ENCODE measurements around the gene SDR42E1. TPM values are rescaled to one million over a fixed set of nuclear protein-coding genes. Genes with fewer than 3 reads are reported as not detected.

The SDR42E1 gene
- total and polyA plus RNA-seq, 10 of the 15 experiments (the other 5 are each of a cell fraction or from before 2014, with no cell fraction given), result 1.4 to 5.5 (median 2.3) TPM

DNA sequence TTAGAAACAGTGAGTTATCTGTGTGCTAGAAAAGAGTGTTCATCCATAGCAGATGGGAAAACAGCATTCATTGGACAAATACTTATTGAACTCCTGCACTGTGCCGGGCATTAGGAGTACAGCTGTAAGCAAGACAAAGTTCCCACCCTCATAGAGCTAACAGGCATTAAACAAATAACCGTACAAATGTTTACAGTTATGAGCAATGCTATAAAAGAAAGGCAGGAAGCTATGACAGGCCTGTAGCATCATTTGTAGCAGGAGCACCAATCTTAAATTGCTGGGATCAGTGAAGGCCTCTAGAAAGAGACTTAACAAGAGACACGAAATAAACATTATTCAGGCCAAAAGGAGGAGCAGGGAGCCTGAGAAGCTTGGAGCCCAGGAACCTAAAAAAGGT, 15.6 kb downstream of the SDR42E1 start:
- intact Hi-C loops (cut with micrococcal nuclease; ENCODE audit: unreplicated experiment), result no loop called here
- ATAC-seq (no peak), DNase-seq (ENCODE audit: low read depth, low spot score) (no peak), FAIRE-seq (no peak)
- ChIA-PET SMC1A (ENCODE audit: uncharacterized antibody, unreplicated experiment) (no interaction called here), POLR2A (no interaction called here), RAD21 (ENCODE audit: unreplicated experiment) (no interaction called here), CTCF (no interaction called here)
- H3K9ac ChIP-seq (ENCODE audit: control insufficient read depth, insufficient read depth, low read length), result no peak overlapping the region
- no peaks in the 10 kb centered on the region for H3K79me2 ChIP-seq (ENCODE audit: control insufficient read depth, insufficient read depth, low read length)
- WGBS (ENCODE audit: insufficient coverage, insufficient replicate concordance, low lambda C conversion rate, missing lambda C conversion rate), result 62% methylated on average over 3 of the region's 3 CpGs
- no peaks in the 10 kb centered on the region for H3K9me3 ChIP-seq (replicated peaks; ENCODE audit: control insufficient read depth, insufficient read depth, low read length)
- BruUV-seq (replicated peaks), result no TSS peak
- TF ChIP-seq CHD4 (IDR thresholded peaks at IDR 0.05) (no peak), ESRRA (IDR thresholded peaks at IDR 0.05; ENCODE audit: low read length) (no peak), IKZF1 (conservative IDR thresholded peaks at IDR 0.05) (no peak), TCF3 (IDR thresholded peaks at IDR 0.05; ENCODE audit: borderline replicate concordance, insufficient read depth, low read depth, low read length) (no peak), MYB (IDR thresholded peaks at IDR 0.05; ENCODE audit: borderline replicate concordance, low read depth, low read length) (no peak), NFYB (IDR thresholded peaks at IDR 0.05; ENCODE audit: insufficient read depth, low read depth, low read length) (no peak), TCF7 (IDR thresholded peaks at IDR 0.05; ENCODE audit: borderline replicate concordance) (no peak), TARDBP (IDR thresholded peaks at IDR 0.05; ENCODE audit: borderline replicate concordance) (no peak), WRNIP1 (IDR thresholded peaks at IDR 0.05; ENCODE audit: borderline replicate concordance, low read depth, low read length) (no peak), SUPT20H (IDR thresholded peaks at IDR 0.05; ENCODE audit: borderline replicate concordance, control insufficient read depth, low read depth, low read length) (no peak), ZSCAN29 (IDR thresholded peaks at IDR 0.05) (no peak), MTA3 (IDR thresholded peaks at IDR 0.05; ENCODE audit: borderline replicate concordance, low read length) (no peak), MEF2B (IDR thresholded peaks at IDR 0.05; ENCODE audit: partially characterized antibody, poor library complexity, severe bottlenecking) (no peak), RAD51 (IDR thresholded peaks at IDR 0.05) (no peak), ZNF384 (IDR thresholded peaks at IDR 0.05; ENCODE audit: borderline replicate concordance, low read depth, low read length) (no peak), DPF2 (IDR thresholded peaks at IDR 0.05) (no peak)
- TF ChIP-seq, protein P1, sequence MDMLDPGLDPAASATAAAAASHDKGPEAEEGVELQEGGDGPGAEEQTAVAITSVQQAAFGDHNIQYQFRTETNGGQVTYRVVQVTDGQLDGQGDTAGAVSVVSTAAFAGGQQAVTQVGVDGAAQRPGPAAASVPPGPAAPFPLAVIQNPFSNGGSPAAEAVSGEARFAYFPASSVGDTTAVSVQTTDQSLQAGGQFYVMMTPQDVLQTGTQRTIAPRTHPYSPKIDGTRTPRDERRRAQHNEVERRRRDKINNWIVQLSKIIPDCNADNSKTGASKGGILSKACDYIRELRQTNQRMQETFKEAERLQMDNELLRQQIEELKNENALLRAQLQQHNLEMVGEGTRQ (IDR thresholded peaks at IDR 0.05; ENCODE audit: borderline replicate concordance, low read depth, low read length), result no peak
- no peak overlapping the region for H2AFZ ChIP-seq (ENCODE audit: control insufficient read depth, low read depth, low read length)
- no peaks in the 10 kb centered on the region for H3K4me1 ChIP-seq (ENCODE audit: control insufficient read depth, insufficient read depth, low read length)
- H3K27me3 ChIP-seq (replicated peaks in 1 of 2; ENCODE audit: control insufficient read depth in 2 of 2, insufficient read depth in 2 of 2, low read length in 1 of 2), result no peaks in the 10 kb centered on the region
- no peak overlapping the region for H3K4me2 ChIP-seq (ENCODE audit: control insufficient read depth, insufficient read depth)
- no peak overlapping the region for H3K27ac ChIP-seq (ENCODE audit: control insufficient read depth, insufficient read depth)
- no peaks in the 10 kb centered on the region for H3K36me3 ChIP-seq (ENCODE audit: control insufficient read depth in 2 of 2, insufficient read depth in 2 of 2, low read length in 1 of 2)
- H4K20me1 ChIP-seq (ENCODE audit: control insufficient read depth, insufficient read depth), result no peaks in the 10 kb centered on the region
- H3K4me3 ChIP-seq, result no peak overlapping the region
- in situ Hi-C loops (cut with MboI), result no loop called here
